Activated CD4-positive, alpha-beta T cell treated with anti-CD3 and anti-CD28 coated beads, Interleukin-2, amount 50 U/mL, for 16 hours (primary cell): ENCODE data around the gene TMEM143.

Experiments used
- DNase-seq: peaks from one replicate; pipeline ENCODE4 v3.0.0-alpha.2; 2020

Gene TMEM143

GRCh38 chr19:48287748-48288147 is 76.0 kb downstream of the TMEM143 start:
- no peak for DNase-seq

GRCh38 chr19:48284896-48285295 is 78.8 kb downstream of the TMEM143 start:
- DNase-seq, result no peak

GRCh38 chr19:48283908-48284307 is 79.8 kb downstream of the TMEM143 start:
- DNase-seq, result no peak
